Mesothelial cell of epicardium (in vitro differentiated cells): ENCODE data around the gene CCNY. TPM values are rescaled to one million over a fixed set of nuclear protein-coding genes. Genes with fewer than 3 reads are reported as not detected.

ENCODE experiments used
- DNase-seq, 2 experiments: peaks; one replicate each; pipeline ENCODE4 v3.0.0; 2021; ENCODE audit warnings: low spot score in 2 of 2; ENCODE audit not compliant: unreplicated experiment in 2 of 2
- H3K27ac Mint-ChIP-seq: 2 replicates; pipeline ENCODE4 v1.8.0; 2021; ENCODE audit warnings: mixed read lengths
- H3K27me3 Mint-ChIP-seq: 2 replicates; pipeline ENCODE4 v1.8.0; 2021; ENCODE audit warnings: low read depth, mixed read lengths
- H3K36me3 Mint-ChIP-seq: 2 replicates; pipeline ENCODE4 v1.8.0; 2021; ENCODE audit warnings: mixed read lengths
- H3K4me1 Mint-ChIP-seq: 2 replicates; pipeline ENCODE4 v1.8.0; 2021; ENCODE audit warnings: mixed read lengths
- H3K4me3 Mint-ChIP-seq: 2 replicates; pipeline ENCODE4 v1.8.0; 2021; ENCODE audit warnings: mild to moderate bottlenecking, moderate library complexity, mixed read lengths
- H3K9me3 Mint-ChIP-seq: 2 replicates; pipeline ENCODE4 v1.8.0; 2021; ENCODE audit warnings: mixed read lengths
- CTCF ChIP-seq: fragments of 200-600 bp; sonication (generic); IDR thresholded peaks from one replicate; pipeline ENCODE4 v1.5.0; 2021; ENCODE audit warnings: antibody characterized with exemption; ENCODE audit not compliant: unreplicated experiment
- total RNA-seq: library from RNA; stranded (reverse); gene quantifications from 3 replicates; pipeline ENCODE4 v1.2.1, GENCODE V29; 2021

CCNY gene
- total RNA-seq, 1 donor from 2014 or later, result 75.4 TPM

- DNase-seq, result no peak
- H3K9me3 Mint-ChIP-seq, result no peaks in the 10 kb centered on the region
Observed at GRCh38 chr10:35367107-35367859, 31.0 kb downstream of the CCNY start.

GRCh38 chr10:35367982-35368381 is 31.7 kb downstream of the CCNY start:
- no peaks in the 10 kb centered on the region for H3K27me3 Mint-ChIP-seq
- TF ChIP-seq CTCF, result no peak
- DNase-seq, result no peak
- no peak overlapping the region for H3K27ac Mint-ChIP-seq
- peaks cover 5% of the 10 kb centered on the region for H3K36me3 Mint-ChIP-seq
- no peaks in the 10 kb centered on the region for H3K9me3 Mint-ChIP-seq
- H3K4me3 Mint-ChIP-seq, result no peak overlapping the region
- peaks cover 23% of the 10 kb centered on the region for H3K4me1 Mint-ChIP-seq

More at GRCh38 chr10:35367107-35367859, 31.0 kb downstream of the CCNY start:
- Mint-ChIP-seq H3K4me3 (no peak overlapping the region), H3K27ac (no peak overlapping the region), H3K4me1 (peaks cover 20% of the 10 kb centered on the region), H3K36me3 (peaks cover 5% of the 10 kb centered on the region), H3K27me3 (no peaks in the 10 kb centered on the region)
- TF ChIP-seq CTCF, result no peak

GRCh38 chr10:35368485-35369048 is 32.3 kb downstream of the CCNY start:
- Mint-ChIP-seq H3K27ac (peak overlapping the region; percentile 66), H3K4me3 (no peak overlapping the region), H3K9me3 (no peaks in the 10 kb centered on the region), H3K36me3 (peaks cover 5% of the 10 kb centered on the region), H3K27me3 (no peaks in the 10 kb centered on the region), H3K4me1 (peaks cover 23% of the 10 kb centered on the region)
- TF ChIP-seq CTCF, result no peak
- no peak for DNase-seq

GRCh38 chr10:35369049-35369611 is 32.8 kb downstream of the CCNY start:
- Mint-ChIP-seq H3K36me3 (peaks cover 5% of the 10 kb centered on the region), H3K4me3 (no peak overlapping the region), H3K27ac (peak overlapping the region; percentile 65), H3K9me3 (no peaks in the 10 kb centered on the region), H3K4me1 (peaks cover 23% of the 10 kb centered on the region), H3K27me3 (no peaks in the 10 kb centered on the region)
- no peak for DNase-seq
- no peak for TF ChIP-seq CTCF

GRCh38 chr10:35371731-35372130 is 35.4 kb downstream of the CCNY start:
- peaks cover 10% of the 10 kb centered on the region for H3K9me3 Mint-ChIP-seq
- H3K27me3 Mint-ChIP-seq, result no peaks in the 10 kb centered on the region
- peaks cover 23% of the 10 kb centered on the region for H3K4me1 Mint-ChIP-seq

More at GRCh38 chr10:35371731-35372130, 35.4 kb downstream of the CCNY start:
- TF ChIP-seq CTCF, result no peak
- peaks cover 14% of the 10 kb centered on the region for H3K36me3 Mint-ChIP-seq
- peak overlapping the region; percentile 8 for H3K27ac Mint-ChIP-seq
- H3K4me3 Mint-ChIP-seq, result no peak overlapping the region
- DNase-seq, result no peak
